22Rv1 (cell line): ENCODE measurements around the gene FNTB.

ENCODE experiments used
- H3K27ac ChIP-seq: fragments of 450-650 bp; 2 replicates; pipeline ENCODE4 v1.5.1; 2017
- CTCF ChIP-seq: fragments of 450-650 bp; IDR thresholded peaks from 2 replicates; pipeline ENCODE4 v1.5.1; 2017; ENCODE audit warnings: mild to moderate bottlenecking
- ZFX ChIP-seq: fragments of 450-650 bp; IDR thresholded peaks from 2 replicates; pipeline ENCODE4 v1.6.1; 2017; ENCODE audit warnings: antibody characterized with exemption, borderline replicate concordance

The FNTB gene

GRCh38 chr14:64960762-64961276, 25.9 kb upstream of the FNTB start:
- TF ChIP-seq CTCF (peak; percentile 24; the same call in 1 of the 2 replicates), ZFX (no peak)
- no peak overlapping the region for H3K27ac ChIP-seq

GRCh38 chr14:64963611-64964010, 23.1 kb upstream of the FNTB start:
- no peak overlapping the region for H3K27ac ChIP-seq
- TF ChIP-seq ZFX (no peak), CTCF (peak; percentile 8; the same call in 1 of the 2 replicates)

DNA sequence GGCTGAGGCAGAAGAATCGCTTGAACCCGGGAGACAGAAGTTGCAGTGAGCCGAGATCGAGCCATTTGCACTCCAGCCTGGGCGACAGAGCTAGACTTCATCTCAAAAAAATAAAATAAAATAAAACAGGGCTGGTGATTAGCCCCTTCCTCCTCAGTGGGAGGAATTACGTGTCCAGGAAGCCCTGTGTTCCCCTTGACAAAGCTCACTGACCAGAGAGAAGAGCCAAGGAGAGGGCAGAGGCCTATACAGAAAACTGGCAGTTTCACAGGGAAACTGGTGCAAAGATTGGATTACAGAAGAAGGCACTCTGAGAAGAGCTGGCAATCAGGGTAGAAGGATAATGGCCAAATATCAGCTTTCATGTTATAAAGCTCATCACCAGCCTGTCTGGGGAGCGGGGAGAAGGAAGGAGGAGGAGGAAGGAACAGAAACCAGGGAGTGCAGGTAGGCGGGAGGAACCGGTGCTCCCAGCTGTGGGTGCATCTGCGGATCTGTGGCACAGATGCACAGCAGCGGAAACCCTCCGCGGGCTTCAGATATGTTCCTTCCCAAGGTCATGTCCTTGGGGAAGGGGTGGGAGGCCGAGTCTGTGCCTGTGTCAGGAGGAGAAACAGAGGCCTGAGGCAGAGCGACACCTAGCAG, 21.2 kb upstream of the FNTB start:
- no peak overlapping the region for H3K27ac ChIP-seq
- TF ChIP-seq CTCF (no peak), ZFX (no peak)

GRCh38 chr14:64966976-64967375, 19.7 kb upstream of the FNTB start:
- no peak for TF ChIP-seq ZFX
- H3K27ac ChIP-seq = peak overlapping the region; percentile 53

DNA sequence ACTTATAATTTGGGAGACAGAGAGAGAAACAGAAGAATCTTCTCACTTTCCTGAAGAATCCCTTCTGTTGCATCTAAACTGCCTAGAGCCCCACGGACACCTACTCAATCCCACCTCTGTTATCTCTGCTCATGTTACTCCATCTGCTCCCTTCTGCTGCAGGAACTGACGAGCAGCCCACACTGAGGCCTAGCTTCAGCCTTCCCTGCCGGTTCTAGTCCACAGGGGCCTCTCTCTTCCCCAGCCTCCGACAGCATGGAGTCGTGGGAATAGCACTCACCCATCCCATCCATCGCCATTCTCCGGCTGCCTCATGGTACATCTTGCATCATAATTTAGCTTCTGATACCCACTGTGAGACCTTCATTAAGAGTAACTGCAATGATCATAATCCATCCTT, 18.5 kb upstream of the FNTB start:
- TF ChIP-seq ZFX = no peak
- TF ChIP-seq CTCF = no peak
- no peak overlapping the region for H3K27ac ChIP-seq

GRCh38 chr14:64968651-64969050, 18.0 kb upstream of the FNTB start:
- no peak overlapping the region for H3K27ac ChIP-seq
- no peak for TF ChIP-seq ZFX
- no peak for TF ChIP-seq CTCF

DNA sequence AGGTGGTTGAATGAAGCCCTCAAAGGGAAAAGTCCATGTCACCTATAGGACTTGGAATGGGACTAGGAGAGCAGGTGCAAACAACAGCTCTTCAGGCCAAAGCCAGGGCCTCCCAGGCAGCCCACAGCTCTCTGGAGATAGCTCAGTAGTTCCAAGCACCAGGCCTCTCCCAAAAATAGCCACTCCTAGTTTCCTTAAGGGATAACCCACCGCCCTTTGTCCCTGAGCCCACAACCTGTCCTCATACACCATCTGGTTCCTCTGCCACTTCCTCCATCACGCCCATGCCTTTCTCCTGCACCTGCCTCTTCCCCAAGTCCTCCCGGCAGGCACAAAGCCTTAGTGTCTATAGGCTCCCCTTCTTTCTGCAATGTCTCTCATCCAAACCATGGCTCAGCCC, 16.7 kb upstream of the FNTB start:
- TF ChIP-seq ZFX = no peak
- no peak overlapping the region for H3K27ac ChIP-seq

- no peak overlapping the region for H3K27ac ChIP-seq
- TF ChIP-seq CTCF = no peak
- no peak for TF ChIP-seq ZFX
Observed at GRCh38 chr14:64970776-64971477, 15.8 kb upstream of the FNTB start.
